H1 (cell line): ENCODE data around the gene ARFRP1. TPM values are rescaled to one million over a fixed set of nuclear protein-coding genes. Genes with fewer than 3 reads are reported as not detected.

ENCODE experiments used
- BCL11A ChIP-seq, 2 experiments: IDR thresholded peaks; one replicate each; pipeline ENCODE4 v1.6.1; 2011; ENCODE audit warnings: low read depth in 2 of 2, low read length in 2 of 2, mild to moderate bottlenecking in 2 of 2
- BRCA1 ChIP-seq: IDR thresholded peaks from 2 replicates; pipeline ENCODE4 v1.6.1; 2012; ENCODE audit warnings: low read depth, low read length, improper control_type of control experiment
- CHD1 ChIP-seq: IDR thresholded peaks from 2 replicates; pipeline ENCODE4 v1.6.1; 2012; ENCODE audit warnings: low read depth, low read length, improper control_type of control experiment
- CHD2 ChIP-seq: IDR thresholded peaks from 2 replicates; pipeline ENCODE4 v1.6.1; 2012; ENCODE audit warnings: low read length, improper control_type of control experiment
- JUN ChIP-seq: IDR thresholded peaks from 2 replicates; pipeline ENCODE4 v1.6.1; 2011; ENCODE audit warnings: low read depth, mild to moderate bottlenecking, improper control_type of control experiment, low read length
- RFX5 ChIP-seq: IDR thresholded peaks from 2 replicates; pipeline ENCODE4 v1.6.1; 2011; ENCODE audit warnings: low read depth, low read length, improper control_type of control experiment, borderline replicate concordance
- SAP30 ChIP-seq: fragments of 300-600 bp; sonication (generic); IDR thresholded peaks from 2 replicates; pipeline ENCODE4 v1.7.1; 2012; ENCODE audit warnings: low read length, moderate library complexity, mild to moderate bottlenecking, inconsistent platforms; ENCODE audit not compliant: insufficient read depth, insufficient replicate concordance
- SP4 ChIP-seq: IDR thresholded peaks from 2 replicates; pipeline ENCODE4 v1.6.1; 2012; ENCODE audit warnings: low read length, inconsistent platforms
- ZNF274 ChIP-seq: IDR thresholded peaks from 2 replicates; pipeline ENCODE4 v1.7.0; 2012; ENCODE audit warnings: low read length, borderline replicate concordance; ENCODE audit errors: extremely low read depth
- polyA plus RNA-seq, 7 experiments: library from polyadenylated mRNA; depleted of rRNA in 3 of 7; stranded (reverse) in 5 of 7; unstranded in 2 of 7; fragments of >200 nt in 5 of 7; fragments of 200-250 nt in 2 of 7; gene quantifications; 1 replicate in 5 of 7; 2 replicates in 1 of 7; 4 replicates in 1 of 7; pipeline versions ENCODE4 v1.2.1 to v1.2.3, GENCODE V29; 2011 to 2013; ENCODE audit warnings: missing spikeins in 2 of 7, mixed read lengths in 2 of 7
- total RNA-seq: library from RNA; stranded (reverse); fragmentation: NEBNext Ultra II Directional; extraction: Animal tissue kit (Norgen Biotek cat#: 25700); gene quantifications from 2 replicates; pipeline ENCODE4 v1.2.1, GENCODE V29; 2021

The ARFRP1 gene
- total and polyA plus RNA-seq, 2 of the 8 experiments (the other 6 are each of a cell fraction or from before 2014, with no cell fraction given) = 12.9 to 22.9 TPM

DNA sequence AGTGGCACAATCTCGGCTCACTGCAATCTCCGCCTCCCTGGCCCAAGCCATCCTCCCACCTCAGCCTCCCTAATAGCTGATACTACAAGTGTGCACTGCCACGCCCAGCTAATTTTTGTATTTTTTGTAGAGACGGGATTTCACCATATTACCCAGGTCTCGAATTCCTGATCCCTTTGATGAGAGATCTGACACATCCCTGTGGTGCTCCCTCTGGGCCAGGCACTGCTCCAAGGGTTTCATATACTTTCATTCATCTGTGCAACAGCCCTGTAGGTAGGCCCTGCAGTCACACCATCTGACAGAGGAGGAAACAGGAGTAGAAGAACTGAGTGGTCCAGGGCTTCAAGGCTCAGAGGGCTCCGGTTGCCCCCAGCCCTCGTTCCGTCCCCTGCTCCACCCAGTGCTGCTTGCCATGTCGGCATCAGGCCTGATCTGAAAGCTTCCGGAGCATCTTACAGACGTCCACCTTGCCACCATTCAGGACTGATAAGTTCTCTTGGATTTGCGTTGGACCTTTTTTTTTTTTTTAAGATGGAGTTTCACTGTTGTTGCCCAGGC is 3.4 kb upstream of the ARFRP1 start (continued):
- TF ChIP-seq RFX5 = no peak
- no peak for TF ChIP-seq JUN
- TF ChIP-seq BCL11A (IDR thresholded peaks at IDR 0.05; ENCODE audit: low read depth in 2 of 2, low read length in 2 of 2) = no peak
- no peak for TF ChIP-seq SAP30
- no peak for TF ChIP-seq SP4
- no peak for TF ChIP-seq CHD2
- no peak for TF ChIP-seq ZNF274
- no peak for TF ChIP-seq CHD1
- no peak for TF ChIP-seq BRCA1
